HG02840 (cell line): ENCODE results near the gene SEC24A.
"Not testable (repeated sequence)": the region's sequence is repeated elsewhere in the genome, so short reads cannot be mapped to it uniquely, and the experiment has no call there.

Experiments
- ATAC-seq: cut with Tn5 transposase; IDR thresholded peaks from one replicate; pipeline ENCODE4 v1.9.1; 2021; ENCODE audit warnings: mild to moderate bottlenecking, moderate library complexity, moderate number of reproducible peaks; ENCODE audit not compliant: unreplicated experiment, low FRiP score

SEC24A gene

DNA sequence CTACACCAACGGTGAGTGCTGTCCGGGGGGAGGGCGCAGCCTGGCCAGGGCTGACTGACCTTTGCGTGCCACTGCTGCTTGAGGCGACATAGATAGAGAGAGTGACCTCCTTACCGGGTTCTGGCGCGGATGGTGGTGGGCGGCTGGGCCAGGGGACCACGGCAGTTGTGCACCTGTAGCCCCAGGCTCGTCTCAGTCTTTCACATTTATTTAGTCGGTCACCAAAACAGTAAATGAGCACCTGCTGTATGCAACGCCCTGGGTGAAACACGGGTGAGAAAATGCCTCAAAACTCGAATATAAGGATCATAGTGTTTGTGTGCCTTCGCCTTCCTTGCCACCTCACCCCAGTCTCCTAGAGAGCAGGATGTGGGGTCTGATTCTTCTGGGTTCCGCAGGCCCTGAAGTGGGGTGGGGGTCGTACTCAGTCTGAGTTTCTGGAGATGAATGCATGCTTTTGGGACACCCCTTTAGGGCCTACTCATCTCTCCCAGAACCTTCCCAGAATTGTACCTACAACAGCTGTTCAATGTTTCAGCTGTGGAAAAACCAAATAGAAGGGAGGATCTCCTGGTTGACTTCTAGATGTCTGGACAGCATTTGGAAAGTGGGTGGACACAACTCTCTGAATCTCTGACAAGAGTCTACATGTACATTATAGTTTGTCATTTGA, 714 bp downstream of the SEC24A start:
- no peak for ATAC-seq

GRCh38 chr5:134650660-134651059, 2.1 kb downstream of the SEC24A start:
- not testable (repeated sequence) for ATAC-seq

GRCh38 chr5:134651531-134651930, 2.9 kb downstream of the SEC24A start:
- ATAC-seq, result no peak

DNA sequence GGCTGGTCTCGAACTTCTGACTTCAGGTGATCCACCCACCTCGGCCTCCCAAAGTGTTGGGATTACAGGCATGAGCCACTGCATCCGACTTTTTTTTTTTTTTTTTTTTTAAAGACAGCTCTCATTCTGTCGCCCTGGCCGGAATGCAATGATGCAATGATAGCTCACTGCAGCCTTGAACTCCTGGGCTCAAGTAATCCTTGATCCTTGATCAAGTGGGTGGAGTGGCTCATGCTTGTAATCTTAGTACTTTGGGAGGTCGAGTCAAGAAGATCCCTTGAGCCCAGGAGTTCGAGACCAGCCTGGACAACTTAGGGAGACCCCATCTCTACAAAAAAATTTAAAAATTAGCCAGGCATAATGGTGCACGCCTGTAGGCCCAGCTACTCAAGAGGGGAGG, 8.1 kb downstream of the SEC24A start:
- no peak for ATAC-seq

DNA sequence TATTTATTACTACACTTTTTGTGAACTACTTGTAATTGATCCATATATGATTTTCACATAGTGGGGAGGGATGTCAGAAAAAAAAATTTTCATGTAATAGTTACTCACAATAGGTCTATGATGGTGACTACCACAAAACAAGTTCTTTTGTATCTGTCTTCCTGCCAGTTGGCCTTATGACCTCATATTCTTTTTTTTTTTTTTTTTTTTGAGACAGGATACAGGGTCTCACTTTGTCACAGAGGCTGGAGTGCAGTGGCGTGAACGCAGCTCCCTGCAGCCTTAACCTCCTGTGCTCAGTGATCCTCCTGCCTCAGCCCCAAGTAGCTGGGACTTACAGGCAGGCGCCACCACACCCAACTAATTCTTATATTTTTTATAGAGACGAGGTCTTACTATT, 10.9 kb downstream of the SEC24A start:
- ATAC-seq, result no peak

DNA sequence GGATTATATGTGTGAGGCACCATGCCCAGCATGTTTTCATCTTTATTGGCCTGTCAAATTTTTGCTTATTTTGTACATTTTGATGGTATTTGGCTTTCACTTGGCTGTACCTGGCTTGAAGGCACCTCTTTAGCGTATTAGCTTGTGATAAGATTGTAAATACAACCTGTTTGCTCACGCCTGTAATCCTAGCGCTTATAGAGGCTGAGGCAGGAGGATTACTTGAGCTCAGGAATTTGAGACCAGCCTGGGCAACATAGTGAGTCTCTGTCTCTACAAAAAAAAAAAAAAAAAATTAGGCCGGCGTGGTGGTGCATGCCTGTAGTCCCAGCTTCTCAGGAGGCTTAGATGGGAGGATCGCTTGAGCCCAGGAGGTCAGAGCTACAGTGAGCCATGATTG, 11.3 kb downstream of the SEC24A start:
- no peak for ATAC-seq

DNA sequence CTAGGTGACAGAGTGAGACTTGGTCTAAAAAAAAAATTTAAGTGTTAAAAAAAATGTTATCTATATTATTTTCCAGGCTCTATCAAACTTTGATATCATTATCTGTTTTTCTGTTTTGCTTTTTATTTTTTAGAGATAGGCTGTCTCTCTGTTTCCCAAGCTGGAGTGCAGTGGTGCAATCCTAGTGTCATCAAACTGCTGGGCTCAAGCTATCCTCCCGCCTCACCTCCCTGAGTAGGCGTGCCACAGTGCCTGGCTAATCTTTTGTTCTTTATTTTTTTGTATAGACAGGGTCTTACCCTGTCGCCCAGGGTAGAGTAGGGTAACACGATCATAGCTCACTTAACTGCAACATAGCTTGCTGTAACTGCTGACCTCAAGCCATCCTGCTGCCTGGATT, 14.4 kb downstream of the SEC24A start:
- no peak for ATAC-seq

DNA sequence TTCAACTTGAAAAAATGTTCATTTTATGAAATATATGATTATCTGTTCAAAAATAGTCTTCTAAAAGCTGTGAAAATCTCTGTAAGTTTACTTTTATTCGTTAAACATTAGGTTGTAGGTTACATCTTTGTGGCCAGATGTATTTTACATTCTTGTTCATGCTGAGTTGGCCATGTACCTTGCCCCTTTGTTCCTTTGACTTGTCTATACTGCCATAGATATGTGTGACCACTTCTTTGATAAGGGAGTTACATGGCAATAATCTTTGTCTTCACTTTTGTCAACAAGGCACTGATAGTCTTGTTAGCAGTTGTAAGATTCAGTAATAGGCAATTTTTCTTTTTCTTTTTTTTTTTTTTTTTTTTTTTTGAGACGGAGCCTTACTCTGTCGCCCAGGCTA, 15.9 kb downstream of the SEC24A start:
- no peak for ATAC-seq

DNA sequence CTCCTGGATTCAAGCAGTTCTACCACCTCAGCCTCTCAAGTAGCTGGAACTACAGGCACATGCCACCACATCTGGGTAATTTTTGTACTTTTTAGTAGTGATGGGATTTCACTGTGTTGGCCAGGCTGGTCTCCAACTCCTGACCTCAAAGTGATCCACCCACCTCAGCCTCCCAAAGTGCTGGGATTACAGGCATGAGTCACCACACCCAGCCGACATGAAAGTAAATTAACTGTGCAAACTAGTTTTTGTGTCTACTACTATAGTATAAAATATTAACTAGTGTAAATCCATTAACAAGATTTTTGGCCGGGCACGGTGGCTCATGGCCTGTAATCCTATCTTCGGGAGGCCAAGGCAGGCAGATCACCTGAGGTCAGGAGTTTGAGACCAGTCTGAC, 25.0 kb downstream of the SEC24A start:
- not testable (repeated sequence) for ATAC-seq

GRCh38 chr5:134677357-134677756, 28.8 kb downstream of the SEC24A start:
- ATAC-seq, result not testable (repeated sequence)

- not testable (repeated sequence) for ATAC-seq
Measured at GRCh38 chr5:134690144-134690543, 41.6 kb downstream of the SEC24A start.

GRCh38 chr5:134692722-134693121, 44.1 kb downstream of the SEC24A start:
- ATAC-seq, result no peak

DNA sequence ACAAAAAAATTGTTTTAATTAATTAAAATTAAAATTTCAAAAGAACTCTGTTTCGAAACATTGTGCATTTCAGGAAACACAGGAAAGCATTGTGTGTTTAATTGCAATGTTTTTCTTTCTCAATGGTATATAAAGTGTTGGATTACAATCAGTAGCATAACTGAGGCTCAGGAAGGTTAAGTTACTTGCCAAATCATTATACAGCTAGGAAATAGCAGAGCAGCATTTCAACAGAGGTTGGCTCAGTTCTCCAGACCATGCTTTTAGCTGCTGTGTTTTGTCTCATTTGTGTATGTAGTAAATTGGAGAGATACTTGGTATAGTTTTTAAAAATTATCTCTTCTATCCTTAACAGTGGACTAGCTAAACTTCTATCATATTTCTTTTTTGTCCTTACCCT, 59.7 kb downstream of the SEC24A start:
- ATAC-seq, result no peak

DNA sequence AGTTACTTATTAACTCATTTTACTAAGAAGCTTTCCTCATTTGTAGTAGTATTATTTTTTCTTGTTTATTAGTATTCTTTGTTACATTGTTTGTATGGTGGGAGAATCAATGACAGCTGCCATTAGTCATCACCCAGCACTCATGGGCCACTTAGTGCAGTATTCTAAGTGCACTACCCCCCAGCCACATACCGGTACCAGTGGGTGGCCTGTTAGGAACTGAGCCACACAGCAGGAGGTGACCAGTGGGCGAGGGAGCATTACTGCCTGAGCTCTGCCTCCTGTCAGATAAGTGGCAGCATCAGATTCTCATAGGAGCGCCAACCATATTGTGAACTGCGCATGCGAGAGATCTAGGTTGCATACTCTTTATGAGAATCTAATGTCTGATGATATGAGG, 65.5 kb downstream of the SEC24A start:
- ATAC-seq, result no peak

- no peak for ATAC-seq
Measured at GRCh38 chr5:134714541-134714940, 66.0 kb downstream of the SEC24A start.

- ATAC-seq, result not testable (repeated sequence)
Measured at GRCh38 chr5:134715466-134715865, 66.9 kb downstream of the SEC24A start.

- no peak for ATAC-seq
Measured at GRCh38 chr5:134724872-134725271, 76.3 kb downstream of the SEC24A start.

- no peak for ATAC-seq
Measured at GRCh38 chr5:134732819-134733218, 84.2 kb downstream of the SEC24A start.

GRCh38 chr5:134735243-134735642, 86.7 kb downstream of the SEC24A start:
- no peak for ATAC-seq

- no peak for ATAC-seq
Measured at GRCh38 chr5:134736173-134736812, 87.7 kb downstream of the SEC24A start.

- peak; percentile 96 for ATAC-seq
Measured at GRCh38 chr5:134738133-134738962, 89.8 kb downstream of the SEC24A start, which contains the start of gene CAMLG. Gene CAMLG (plus strand): TSS chr5:134738548. CDS start chr5:134738621, 73 bp downstream.
